ENCODE results near the gene BMPR1A. TPM values are rescaled to one million over a fixed set of nuclear protein-coding genes. Genes with fewer than 3 reads are reported as not detected.
"Not testable (repeated sequence)": the region's sequence is repeated elsewhere in the genome, so short reads cannot be mapped to it uniquely, and the experiment has no call there.

BMPR1A gene
- total and polyA plus RNA-seq, 2 of the 4 experiments (the other 2 are of a cell fraction): 15.9 to 93.7 TPM

DNA sequence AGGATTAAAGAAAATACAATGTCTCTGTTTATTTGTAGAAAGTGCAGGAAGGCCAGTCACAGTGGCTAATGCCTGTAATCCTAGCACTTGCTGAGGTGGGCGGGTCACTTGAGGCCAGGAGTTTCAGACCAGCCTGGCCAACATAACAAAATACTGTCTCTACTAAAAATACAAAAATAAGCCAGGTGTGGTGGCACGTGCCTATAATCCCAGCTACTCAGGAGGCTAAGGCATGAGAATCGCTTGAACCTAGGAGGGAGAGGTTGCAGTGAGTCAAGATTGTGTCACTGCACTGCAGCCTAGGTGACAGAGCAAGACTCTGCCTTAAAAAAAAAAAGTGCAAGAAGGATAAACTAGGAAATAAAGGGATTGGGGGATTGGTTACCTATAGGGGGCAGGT, 222.0 kb downstream of the BMPR1A start:
- TF ChIP-seq BHLHE40 (IDR thresholded peaks at IDR 0.05; ENCODE audit: low read depth, low read length): peak; percentile 62; the same call in 1 of the 2 replicates
- dilution Hi-C loops (cut with HindIII; ENCODE audit: low sequenced_read_pairs, unreplicated experiment); H2BK120ac ChIP-seq (ENCODE audit: low read depth, low read length); H3K4ac ChIP-seq (ENCODE audit: low read depth, low read length); H2BK5ac ChIP-seq (ENCODE audit: low read depth, low read length, poor library complexity, severe bottlenecking); H2AFZ ChIP-seq (replicated peaks; ENCODE audit: low read length, poor library complexity); H3K56ac ChIP-seq (ENCODE audit: extremely low read depth, insufficient read depth, low read length); in situ Hi-C loops (cut with MboI; ENCODE audit: low sequenced_read_pairs); H3K79me1 ChIP-seq (ENCODE audit: low read depth in 1 of 2, low read length in 2 of 2); intact Hi-C loops (cut with micrococcal nuclease); H3K23ac ChIP-seq (ENCODE audit: low read depth, low read length); H2AK9ac ChIP-seq (replicated peaks; ENCODE audit: low read depth, low read length, poor library complexity); H3K36me3 ChIP-seq (ENCODE audit: control insufficient read depth, insufficient read depth, low read length); H2AK5ac ChIP-seq (ENCODE audit: low read depth, low read length); H3K9ac ChIP-seq (ENCODE audit: low read depth, low read length); H4K91ac ChIP-seq (ENCODE audit: insufficient read depth, low read depth, low read length); POLR2A ChIA-PET (ENCODE audit: unreplicated experiment); BruUV-seq (replicated peaks); H4K20me1 ChIP-seq (ENCODE audit: insufficient read depth, low read length); H3K14ac ChIP-seq (replicated peaks; ENCODE audit: low read depth, low read length); H4K8ac ChIP-seq (ENCODE audit: low read depth in 2 of 2, low read length in 2 of 2); H3K4me3 ChIP-seq (ENCODE audit: insufficient read depth, low read depth, low read length); H3K9me1 ChIP-seq (ENCODE audit: insufficient read depth, low read length); H3K4me1 ChIP-seq (ENCODE audit: control insufficient read depth, insufficient read depth, low read length); H3K18ac ChIP-seq (ENCODE audit: low read depth, low read length); H3K4me2 ChIP-seq (ENCODE audit: low read depth, low read length); ATAC-seq (ENCODE audit: low read depth); H2BK20ac ChIP-seq (ENCODE audit: low read depth, low read length); H4K5ac ChIP-seq (ENCODE audit: low read depth, low read length); H3K27ac ChIP-seq (ENCODE audit: insufficient read depth, low read length); H3K27me3 ChIP-seq (ENCODE audit: control insufficient read depth, insufficient read depth, low read length); H2BK15ac ChIP-seq (ENCODE audit: low read depth, low read length); H3K9me3 ChIP-seq (ENCODE audit: control insufficient read depth, insufficient read depth, low read length): not testable (repeated sequence)
- peak; percentile 27 for DNase-seq
- CTCF ChIA-PET: interaction anchor here (1.4 kb wide), 1 partner anchor 12 kb away, joined by 3 read pairs; no protein-coding TSS in a partner anchor
- WGBS, 2 experiments (ENCODE audit: extremely low coverage in 2 of 2, insufficient read length in 1 of 2): no CpG with 5 or more reads among the region's 3 CpGs
